Hepatocyte (in vitro differentiated cells): Measurements from ENCODE around the gene SSC4D.

ENCODE experiments used
- EZH2 ChIP-seq: fragments of 200-600 bp; sonication (generic); IDR thresholded peaks from 2 replicates; pipeline ENCODE4 v1.6.1; 2016; ENCODE audit warnings: antibody characterized with exemption, mild to moderate bottlenecking, borderline replicate concordance
- EZH2phosphoT487 ChIP-seq: fragments of 200-600 bp; sonication (generic); IDR thresholded peaks from one replicate; pipeline ENCODE4 v1.6.1; 2018; ENCODE audit warnings: antibody characterized with exemption, mild to moderate bottlenecking, low read depth, moderate library complexity; ENCODE audit not compliant: unreplicated experiment, severe bottlenecking
- TF ChIP-seq, protein P1 (sequence below): fragments of 200-600 bp; sonication (generic); IDR thresholded peaks from 2 replicates; pipeline ENCODE4 v1.5.1; 2016; ENCODE audit warnings: antibody characterized with exemption, mild to moderate bottlenecking; ENCODE audit not compliant: poor library complexity

DNA sequence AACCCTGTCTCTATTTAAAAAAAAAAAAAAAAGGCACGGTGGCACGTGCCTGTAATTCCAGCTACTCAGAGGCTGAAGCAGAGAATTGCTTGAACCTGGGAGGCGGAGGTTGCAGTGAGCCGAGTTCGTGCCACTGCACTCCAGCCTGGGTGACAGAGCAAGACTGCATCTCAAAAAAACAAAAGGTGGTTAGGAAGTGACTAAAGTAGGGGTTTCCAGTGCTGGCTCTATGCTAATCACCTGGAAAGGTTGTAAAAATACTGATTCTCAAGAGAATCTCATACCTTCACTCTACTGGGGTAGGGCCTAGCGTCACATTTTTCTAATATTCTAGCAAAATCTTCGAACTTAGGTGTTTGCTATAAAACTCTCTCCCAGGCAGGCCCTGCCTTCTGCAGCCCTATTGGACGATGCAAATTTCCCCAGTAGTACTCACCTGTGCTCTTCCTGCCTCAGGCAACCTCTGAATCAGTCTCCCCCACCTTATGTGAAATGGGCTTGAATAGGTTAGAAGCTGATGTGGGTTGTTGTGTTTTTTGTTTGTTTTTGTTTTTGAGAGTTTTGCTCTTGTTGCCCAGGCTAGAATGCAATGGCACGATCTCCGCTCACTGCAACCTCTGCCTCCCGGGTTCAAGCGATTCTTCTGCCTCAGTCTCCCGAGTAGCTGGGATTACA is 18.8 kb upstream of the SSC4D start:
- TF ChIP-seq EZH2phosphoT487 (no peak), EZH2 (no peak)
- TF ChIP-seq, protein P1, sequence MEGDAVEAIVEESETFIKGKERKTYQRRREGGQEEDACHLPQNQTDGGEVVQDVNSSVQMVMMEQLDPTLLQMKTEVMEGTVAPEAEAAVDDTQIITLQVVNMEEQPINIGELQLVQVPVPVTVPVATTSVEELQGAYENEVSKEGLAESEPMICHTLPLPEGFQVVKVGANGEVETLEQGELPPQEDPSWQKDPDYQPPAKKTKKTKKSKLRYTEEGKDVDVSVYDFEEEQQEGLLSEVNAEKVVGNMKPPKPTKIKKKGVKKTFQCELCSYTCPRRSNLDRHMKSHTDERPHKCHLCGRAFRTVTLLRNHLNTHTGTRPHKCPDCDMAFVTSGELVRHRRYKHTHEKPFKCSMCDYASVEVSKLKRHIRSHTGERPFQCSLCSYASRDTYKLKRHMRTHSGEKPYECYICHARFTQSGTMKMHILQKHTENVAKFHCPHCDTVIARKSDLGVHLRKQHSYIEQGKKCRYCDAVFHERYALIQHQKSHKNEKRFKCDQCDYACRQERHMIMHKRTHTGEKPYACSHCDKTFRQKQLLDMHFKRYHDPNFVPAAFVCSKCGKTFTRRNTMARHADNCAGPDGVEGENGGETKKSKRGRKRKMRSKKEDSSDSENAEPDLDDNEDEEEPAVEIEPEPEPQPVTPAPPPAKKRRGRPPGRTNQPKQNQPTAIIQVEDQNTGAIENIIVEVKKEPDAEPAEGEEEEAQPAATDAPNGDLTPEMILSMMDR: no peak
